Measurements from ENCODE around the gene RPL7A.
"Not testable (repeated sequence)": the region's sequence is repeated elsewhere in the genome, so short reads cannot be mapped to it uniquely, and the experiment has no call there.

The RPL7A gene

DNA sequence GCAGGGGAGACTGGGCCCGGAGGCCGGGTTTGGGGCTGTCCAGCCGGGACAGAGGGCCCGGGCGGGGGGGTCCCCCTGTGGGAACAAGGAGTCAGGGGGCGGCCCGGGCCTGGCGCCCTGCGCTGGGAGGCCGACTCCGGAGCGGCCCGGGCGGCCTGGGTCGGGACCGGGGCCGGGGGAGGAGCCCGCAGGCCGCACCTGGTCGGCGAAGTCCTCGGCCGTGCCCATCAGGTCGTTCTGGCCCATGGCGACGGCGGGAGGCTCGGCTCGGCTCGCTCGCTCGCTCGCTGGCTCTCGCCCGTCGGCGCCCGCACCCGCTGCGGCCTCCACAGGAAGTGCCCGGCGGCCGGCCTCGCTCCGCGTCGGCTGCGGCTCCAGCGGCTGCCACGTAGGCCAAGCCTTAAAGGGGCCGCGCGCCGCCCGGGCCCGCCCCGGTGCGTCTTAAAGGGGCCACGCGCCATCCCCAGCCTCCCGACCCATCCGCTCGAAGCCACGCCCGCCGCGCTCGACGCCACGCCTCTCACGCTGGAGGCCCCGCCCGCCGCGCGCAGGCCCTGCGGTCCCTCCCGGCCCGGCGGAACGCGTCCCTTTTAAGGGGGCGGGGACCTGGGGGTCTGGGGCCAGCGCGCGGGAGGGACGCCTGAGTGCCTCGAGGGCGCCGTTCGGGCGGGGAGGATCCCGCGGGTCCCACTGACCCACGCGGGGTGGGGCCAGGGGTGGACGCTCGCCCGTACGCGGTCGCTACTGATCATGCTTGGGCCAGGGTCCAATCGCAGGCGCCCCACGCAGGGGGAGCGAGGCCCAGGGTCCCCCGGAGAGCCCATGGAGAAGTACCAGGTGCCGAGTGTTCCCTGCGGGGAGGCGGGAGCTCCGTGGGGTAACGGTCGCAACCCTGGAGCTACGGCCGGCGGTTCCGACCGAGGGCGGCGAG, 28.0 kb downstream of the RPL7A start, which contains the start of the genes STKLD1 and SURF4:
Gene STKLD1 (plus strand): TSS at position 643 of the 931 bp plus-strand sequence. CDS start 108 bp downstream, at position 751.
Gene SURF4 (minus strand): TSS at position 337 of the 931 bp plus-strand sequence. CDS start 91 bp downstream, at position 246.
- H3K9me3 ChIP-seq (ENCODE audit: control insufficient read depth, insufficient read depth, low read length), result no peaks in the 10 kb centered on the region
- H3K9ac ChIP-seq (ENCODE audit: low read depth, low read length), result peak within 1 kb of the TSS; percentile 96
- H3K4me3 ChIP-seq (ENCODE audit: low read depth, low read length), result peak within 1 kb of the TSS; percentile 97
- H3K27me3 ChIP-seq (ENCODE audit: control insufficient read depth, insufficient read depth, low read length), result peaks cover 17% of the 10 kb centered on the region
- H3K36me3 ChIP-seq (ENCODE audit: control insufficient read depth, insufficient read depth, low read length), result peaks cover 11% of the 10 kb centered on the region
- H3K4me1 ChIP-seq (ENCODE audit: control insufficient read depth, insufficient read depth, low read length), result peaks cover 5% of the 10 kb centered on the region

DNA sequence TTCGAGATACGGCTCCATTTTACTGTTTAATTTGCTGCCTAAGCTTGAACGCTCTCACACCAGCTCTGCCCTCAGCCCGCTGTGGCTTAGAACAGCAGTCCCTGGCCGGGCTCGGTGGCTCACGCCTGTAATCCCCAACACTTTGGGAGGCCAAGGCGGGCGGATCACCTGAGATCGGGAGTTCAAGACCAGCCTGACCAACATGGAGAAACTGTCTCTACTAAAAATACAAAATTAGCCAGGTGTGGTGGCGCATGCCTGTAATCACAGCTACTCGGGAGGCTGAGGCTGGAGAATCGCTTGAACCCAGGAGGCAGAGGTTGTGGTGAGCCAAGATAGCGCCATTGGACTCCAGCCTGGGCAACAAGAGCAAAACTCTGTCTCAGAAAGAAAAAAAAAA, 29.3 kb downstream of the RPL7A start:
- not testable (repeated sequence) for H3K9ac ChIP-seq (ENCODE audit: low read depth, low read length)

DNA sequence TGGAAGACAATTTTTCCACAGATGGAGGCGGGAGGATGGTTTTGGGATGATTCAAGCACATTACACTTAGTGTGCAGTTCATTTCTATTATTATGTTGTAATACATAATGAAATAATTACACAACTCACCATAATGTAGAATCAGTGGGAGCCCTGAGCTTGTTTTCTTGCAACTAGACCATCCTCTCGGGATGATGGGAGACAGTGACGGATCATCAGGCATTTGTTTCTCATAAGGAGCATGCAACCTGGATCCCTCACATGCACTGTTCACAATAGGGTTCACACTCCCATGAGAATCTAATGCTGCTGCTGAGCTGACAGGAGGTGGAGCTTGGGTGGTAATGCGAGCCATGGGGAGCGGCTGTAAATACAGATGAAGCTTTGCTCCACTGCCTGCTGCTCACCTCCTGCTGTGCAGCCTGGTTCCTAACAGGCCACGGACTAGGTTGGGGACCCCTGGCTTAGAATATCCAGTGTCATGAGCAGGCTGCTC, 29.8 kb downstream of the RPL7A start:
- no peaks in the 10 kb centered on the region for H3K9me3 ChIP-seq (ENCODE audit: control insufficient read depth, insufficient read depth, low read length)
- H3K9ac ChIP-seq (ENCODE audit: low read depth, low read length), result no peak overlapping the region
- H3K27me3 ChIP-seq (ENCODE audit: control insufficient read depth, insufficient read depth, low read length), result peaks cover 17% of the 10 kb centered on the region
- peaks cover 1% of the 10 kb centered on the region for H3K4me1 ChIP-seq (ENCODE audit: control insufficient read depth, insufficient read depth, low read length)
- no peak overlapping the region for H3K4me3 ChIP-seq (ENCODE audit: low read depth, low read length)
- peaks cover 5% of the 10 kb centered on the region for H3K36me3 ChIP-seq (ENCODE audit: control insufficient read depth, insufficient read depth, low read length)

More for the DNA sequence above, 29.3 kb downstream of the RPL7A start:
- not testable (repeated sequence) for H3K9me3 ChIP-seq (ENCODE audit: control insufficient read depth, insufficient read depth, low read length); H3K36me3 ChIP-seq (ENCODE audit: control insufficient read depth, insufficient read depth, low read length); H3K4me1 ChIP-seq (ENCODE audit: control insufficient read depth, insufficient read depth, low read length)
- peaks cover 17% of the 10 kb centered on the region for H3K27me3 ChIP-seq (ENCODE audit: control insufficient read depth, insufficient read depth, low read length)
- peak overlapping the region; percentile 52 for H3K4me3 ChIP-seq (ENCODE audit: low read depth, low read length)

DNA sequence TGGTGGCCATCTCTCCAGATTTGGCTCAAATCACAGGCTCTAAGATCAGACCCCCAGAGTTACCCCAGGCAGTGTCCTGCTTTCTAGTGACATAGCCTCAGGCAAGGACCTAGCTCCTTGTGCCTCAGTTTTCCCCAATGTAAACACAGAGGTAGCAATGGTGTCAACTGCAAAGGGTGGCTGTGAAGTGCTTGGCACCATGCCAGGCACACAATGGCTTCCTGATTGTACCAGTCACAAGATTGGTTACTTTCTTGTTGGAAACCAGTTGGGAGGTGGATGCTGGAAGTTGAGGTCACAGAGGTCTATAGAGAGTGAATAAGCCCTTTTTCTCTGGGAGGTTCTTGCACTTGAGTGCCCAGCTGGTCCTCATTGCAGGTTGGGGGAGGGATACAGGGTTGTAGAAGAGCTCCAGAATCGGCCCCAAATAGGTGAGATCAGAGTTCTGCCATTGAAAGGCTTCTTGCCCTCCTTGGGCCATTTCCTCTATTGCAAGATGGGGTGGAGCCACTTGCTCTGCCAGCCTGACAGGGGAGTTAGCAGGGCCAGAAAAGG, 30.5 kb downstream of the RPL7A start:
- Histone ChIP-seq H3K9ac (ENCODE audit: low read depth, low read length) (no peak overlapping the region), H3K4me3 (ENCODE audit: low read depth, low read length) (no peak overlapping the region), H3K27me3 (ENCODE audit: control insufficient read depth, insufficient read depth, low read length) (peaks cover 17% of the 10 kb centered on the region), H3K36me3 (ENCODE audit: control insufficient read depth, insufficient read depth, low read length) (no peaks in the 10 kb centered on the region), H3K9me3 (ENCODE audit: control insufficient read depth, insufficient read depth, low read length) (no peaks in the 10 kb centered on the region), H3K4me1 (ENCODE audit: control insufficient read depth, insufficient read depth, low read length) (no peaks in the 10 kb centered on the region)

DNA sequence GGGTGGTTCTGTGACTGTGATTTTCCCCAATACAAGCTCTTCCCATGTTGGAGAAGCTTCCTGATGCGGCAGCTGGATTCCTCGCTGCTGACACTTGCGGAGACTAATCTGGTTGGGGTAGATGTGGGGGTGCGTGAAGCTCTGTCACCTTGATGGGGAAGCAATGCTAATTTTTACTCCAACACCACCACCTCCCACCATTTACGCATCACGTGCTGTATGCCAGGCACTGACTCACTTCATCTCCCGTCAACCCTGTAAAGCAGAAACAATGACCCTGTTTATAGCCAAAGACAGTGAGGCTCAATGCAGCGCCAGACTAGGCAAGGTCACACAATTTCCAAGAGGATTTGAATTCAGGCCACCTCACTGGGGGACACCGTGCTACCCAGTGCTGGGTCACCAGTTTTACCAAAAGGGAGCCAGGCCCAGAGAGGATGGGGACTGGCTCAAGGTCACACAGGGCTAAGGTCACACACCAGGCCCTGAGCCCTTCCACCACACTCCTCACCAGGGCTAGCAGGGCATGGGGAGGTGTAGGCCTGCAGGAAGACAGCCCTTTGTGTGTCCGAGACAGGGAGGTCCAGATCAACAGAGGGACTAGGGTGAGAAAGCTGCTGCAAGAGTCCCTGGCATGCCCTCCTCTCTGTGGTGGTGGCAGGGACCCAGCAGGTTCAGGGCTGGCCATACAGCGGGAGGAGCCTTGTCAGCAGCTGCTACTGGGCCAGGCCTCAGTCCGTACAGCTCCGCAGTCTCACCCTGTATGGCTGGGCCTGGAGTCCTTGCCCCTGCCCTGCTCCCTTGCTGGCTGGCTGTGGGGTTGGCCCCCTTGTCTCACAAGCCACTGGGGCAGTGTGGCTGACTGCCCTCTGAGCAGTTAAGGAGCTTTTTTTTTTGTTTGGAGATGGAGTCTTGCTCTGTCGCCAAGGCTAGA, 31.4 kb downstream of the RPL7A start:
- Histone ChIP-seq H3K4me1 (ENCODE audit: control insufficient read depth, insufficient read depth, low read length) (no peaks in the 10 kb centered on the region), H3K9ac (ENCODE audit: low read depth, low read length) (peak overlapping the region; percentile 12), H3K9me3 (ENCODE audit: control insufficient read depth, insufficient read depth, low read length) (no peaks in the 10 kb centered on the region), H3K4me3 (ENCODE audit: low read depth, low read length) (no peak overlapping the region), H3K27me3 (ENCODE audit: control insufficient read depth, insufficient read depth, low read length) (peaks cover 17% of the 10 kb centered on the region), H3K36me3 (ENCODE audit: control insufficient read depth, insufficient read depth, low read length) (no peaks in the 10 kb centered on the region)

DNA sequence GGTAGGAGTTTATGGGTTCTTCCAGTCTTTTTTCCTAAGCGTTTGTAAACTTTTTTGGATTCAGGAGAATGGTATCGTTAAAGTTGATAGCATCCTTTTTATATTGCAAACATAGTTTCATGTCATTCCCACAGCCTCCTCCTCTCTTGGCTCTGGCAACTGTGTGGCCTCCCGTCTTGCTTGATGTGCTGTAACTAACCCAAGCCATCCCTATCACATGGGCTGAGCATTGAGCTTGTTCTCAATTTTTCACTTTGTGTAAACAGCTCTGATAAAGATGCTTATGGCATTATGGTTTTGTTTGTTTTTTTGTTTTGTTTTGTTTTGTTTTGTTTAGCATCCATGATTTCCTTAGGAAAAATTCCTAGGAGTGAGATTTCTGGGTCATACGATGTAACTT, 32.7 kb downstream of the RPL7A start:
- Histone ChIP-seq H3K36me3 (ENCODE audit: control insufficient read depth, insufficient read depth, low read length) (no peaks in the 10 kb centered on the region), H3K27me3 (ENCODE audit: control insufficient read depth, insufficient read depth, low read length) (peaks cover 17% of the 10 kb centered on the region), H3K4me1 (ENCODE audit: control insufficient read depth, insufficient read depth, low read length) (no peaks in the 10 kb centered on the region), H3K9ac (ENCODE audit: low read depth, low read length) (no peak overlapping the region), H3K9me3 (ENCODE audit: control insufficient read depth, insufficient read depth, low read length) (no peaks in the 10 kb centered on the region), H3K4me3 (ENCODE audit: low read depth, low read length) (no peak overlapping the region)

DNA sequence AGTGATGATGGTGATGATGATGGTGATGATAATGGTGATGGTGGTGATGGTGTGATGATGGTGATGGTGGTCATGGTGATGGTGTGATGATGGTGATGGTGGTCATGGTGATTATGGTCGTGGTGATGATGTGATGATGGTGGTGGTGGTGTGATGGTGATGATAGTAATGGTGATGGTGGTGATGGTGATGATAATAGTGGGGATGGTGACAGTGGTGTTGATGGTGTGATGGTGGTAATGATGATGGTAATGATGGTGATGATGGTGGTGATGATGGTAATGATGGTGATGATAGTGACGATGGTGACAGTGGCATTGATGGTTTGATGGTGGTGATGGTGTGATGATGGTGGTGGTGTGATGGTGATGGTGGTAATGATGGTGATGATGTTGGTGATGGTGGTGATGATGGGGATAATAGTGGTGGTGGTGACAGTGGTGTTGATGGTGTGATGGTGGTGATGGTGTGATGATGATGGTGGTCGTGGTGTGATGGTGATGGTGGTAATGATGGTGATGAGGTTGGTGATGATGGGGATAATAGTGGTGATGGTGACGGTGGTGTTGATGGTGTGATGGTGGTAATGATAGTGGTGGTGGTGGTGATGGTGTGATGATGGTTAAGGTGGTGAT, 34.6 kb downstream of the RPL7A start:
- Histone ChIP-seq H3K27me3 (ENCODE audit: control insufficient read depth, insufficient read depth, low read length) (peaks cover 10% of the 10 kb centered on the region), H3K4me1 (ENCODE audit: control insufficient read depth, insufficient read depth, low read length) (no peaks in the 10 kb centered on the region), H3K36me3 (ENCODE audit: control insufficient read depth, insufficient read depth, low read length) (no peaks in the 10 kb centered on the region), H3K4me3 (ENCODE audit: low read depth, low read length) (no peak overlapping the region), H3K9me3 (ENCODE audit: control insufficient read depth, insufficient read depth, low read length) (no peaks in the 10 kb centered on the region), H3K9ac (ENCODE audit: low read depth, low read length) (no peak overlapping the region)

DNA sequence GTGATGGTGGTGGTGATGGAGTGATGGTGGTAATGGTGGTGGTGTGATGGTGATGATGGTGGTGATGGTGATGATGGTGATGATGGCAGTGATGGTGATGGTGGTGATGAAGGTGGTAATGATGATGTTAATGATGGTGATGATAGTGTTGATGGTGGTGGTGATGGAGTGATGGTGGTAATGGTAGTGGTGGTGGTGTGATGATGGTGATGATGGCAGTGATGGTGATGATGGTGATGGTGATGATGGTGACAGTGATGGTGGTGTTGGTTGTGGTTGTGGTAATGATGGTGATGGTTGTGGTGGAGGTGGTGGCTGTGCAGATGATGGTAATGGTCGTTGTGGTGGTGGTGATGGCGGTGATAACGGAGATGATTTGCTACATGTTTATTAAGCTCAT, 35.4 kb downstream of the RPL7A start:
- Histone ChIP-seq H3K27me3 (ENCODE audit: control insufficient read depth, insufficient read depth, low read length) (peaks cover 8% of the 10 kb centered on the region), H3K4me1 (ENCODE audit: control insufficient read depth, insufficient read depth, low read length) (no peaks in the 10 kb centered on the region), H3K9ac (ENCODE audit: low read depth, low read length) (no peak overlapping the region), H3K9me3 (ENCODE audit: control insufficient read depth, insufficient read depth, low read length) (no peaks in the 10 kb centered on the region), H3K4me3 (ENCODE audit: low read depth, low read length) (no peak overlapping the region), H3K36me3 (ENCODE audit: control insufficient read depth, insufficient read depth, low read length) (no peaks in the 10 kb centered on the region)

DNA sequence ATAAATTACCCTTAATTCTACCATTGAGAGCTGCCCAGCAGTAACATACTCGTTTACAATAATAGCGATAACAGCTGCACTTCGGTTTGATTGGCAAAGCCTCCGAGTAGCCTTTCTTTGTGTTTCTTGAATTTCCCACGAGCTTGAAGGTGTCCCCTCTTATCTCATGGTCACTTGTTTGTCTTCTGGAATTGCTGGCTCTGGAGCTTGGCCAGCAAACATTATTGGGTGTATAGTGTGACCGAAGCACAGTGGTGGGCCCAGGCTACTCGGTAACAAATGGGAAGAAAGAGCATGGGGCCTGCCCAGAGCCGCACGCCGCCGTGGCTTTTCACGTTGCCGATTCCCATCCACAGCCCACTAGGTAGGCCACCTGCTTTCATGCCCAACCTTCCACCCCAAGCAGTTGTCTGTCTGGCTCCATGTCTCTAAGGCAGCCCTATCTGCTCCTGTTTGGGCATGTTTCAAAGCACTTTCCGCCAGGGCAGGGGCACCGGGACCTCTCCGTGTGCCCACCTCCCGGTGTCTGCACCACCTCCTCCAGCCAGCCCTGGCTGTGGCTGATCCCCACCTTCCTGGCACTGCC, 36.8 kb downstream of the RPL7A start:
- no peak overlapping the region for H3K9ac ChIP-seq (ENCODE audit: low read depth, low read length)
- no peaks in the 10 kb centered on the region for H3K36me3 ChIP-seq (ENCODE audit: control insufficient read depth, insufficient read depth, low read length)
- H3K4me3 ChIP-seq (ENCODE audit: low read depth, low read length), result no peak overlapping the region
- H3K27me3 ChIP-seq (ENCODE audit: control insufficient read depth, insufficient read depth, low read length), result no peaks in the 10 kb centered on the region
- no peaks in the 10 kb centered on the region for H3K4me1 ChIP-seq (ENCODE audit: control insufficient read depth, insufficient read depth, low read length)
- H3K9me3 ChIP-seq (ENCODE audit: control insufficient read depth, insufficient read depth, low read length), result no peaks in the 10 kb centered on the region

DNA sequence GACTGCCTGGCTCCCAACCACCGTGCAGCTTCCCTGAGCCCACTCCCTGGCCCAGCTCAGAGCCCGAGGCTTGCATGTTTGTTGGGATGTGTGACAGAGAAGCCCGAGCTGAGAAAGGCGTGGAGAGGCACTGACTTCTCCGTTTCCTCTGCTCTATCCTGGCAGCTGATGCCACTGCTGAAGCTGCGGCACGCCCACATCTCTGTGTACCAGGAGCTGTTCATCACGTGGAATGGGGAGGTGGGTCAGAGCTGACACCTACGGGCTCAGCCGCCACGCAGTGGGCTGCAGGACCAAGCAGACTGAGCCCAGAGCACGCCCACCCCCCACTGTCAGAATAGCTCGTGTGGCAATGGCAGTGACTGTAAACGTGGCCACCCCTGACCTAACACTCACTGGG, 37.4 kb downstream of the RPL7A start:
- Histone ChIP-seq H3K9me3 (ENCODE audit: control insufficient read depth, insufficient read depth, low read length) (no peaks in the 10 kb centered on the region), H3K4me3 (ENCODE audit: low read depth, low read length) (no peak overlapping the region), H3K4me1 (ENCODE audit: control insufficient read depth, insufficient read depth, low read length) (no peaks in the 10 kb centered on the region), H3K9ac (ENCODE audit: low read depth, low read length) (no peak overlapping the region), H3K36me3 (ENCODE audit: control insufficient read depth, insufficient read depth, low read length) (no peaks in the 10 kb centered on the region), H3K27me3 (ENCODE audit: control insufficient read depth, insufficient read depth, low read length) (no peaks in the 10 kb centered on the region)
